Stimulated activated CD4-positive, alpha-beta T cell treated with anti-CD3 and anti-CD28 coated beads, TNF-alpha, amount 100 ng/mL, for 1 hour (primary cell): ENCODE results near the gene ROPN1B.

Experiments
- DNase-seq, 3 donors: peaks; one replicate each; pipeline ENCODE4 v3.0.0-alpha.2; 2020; ENCODE audit warnings: low read depth in 3 of 3, low spot score in 1 of 3

Gene ROPN1B

GRCh38 chr3:126026761-126027160 lies 57.8 kb downstream of the ROPN1B start:
- no peak for DNase-seq

GRCh38 chr3:126028096-126028495 lies 59.1 kb downstream of the ROPN1B start:
- no peak for DNase-seq

- no peak for DNase-seq
These were observed 60.3 kb downstream of the ROPN1B start for GRCh38 chr3:126029241-126029640.

GRCh38 chr3:126030455-126030854 lies 61.5 kb downstream of the ROPN1B start:
- DNase-seq = no peak

GRCh38 chr3:126031981-126032471 lies 63.0 kb downstream of the ROPN1B start:
- no peak for DNase-seq
